Neural progenitor cell (in vitro differentiated cells): ENCODE results near the gene SFI1.

ENCODE experiments used
- EZH2 ChIP-seq: fragments of 200-600 bp; sonication (generic); IDR thresholded peaks from 2 replicates; pipeline ENCODE4 v1.6.1; 2017; ENCODE audit warnings: antibody characterized with exemption, mild to moderate bottlenecking, moderate library complexity
- EZH2phosphoT487 ChIP-seq: fragments of 200-600 bp; sonication (generic); IDR thresholded peaks from 2 replicates; pipeline ENCODE4 v1.6.1; 2017; ENCODE audit warnings: antibody characterized with exemption
- TF ChIP-seq, protein P1 (sequence below): fragments of 200-600 bp; sonication (generic); IDR thresholded peaks from 2 replicates; pipeline ENCODE4 v1.5.1; 2017; ENCODE audit warnings: antibody characterized with exemption, mild to moderate bottlenecking

DNA sequence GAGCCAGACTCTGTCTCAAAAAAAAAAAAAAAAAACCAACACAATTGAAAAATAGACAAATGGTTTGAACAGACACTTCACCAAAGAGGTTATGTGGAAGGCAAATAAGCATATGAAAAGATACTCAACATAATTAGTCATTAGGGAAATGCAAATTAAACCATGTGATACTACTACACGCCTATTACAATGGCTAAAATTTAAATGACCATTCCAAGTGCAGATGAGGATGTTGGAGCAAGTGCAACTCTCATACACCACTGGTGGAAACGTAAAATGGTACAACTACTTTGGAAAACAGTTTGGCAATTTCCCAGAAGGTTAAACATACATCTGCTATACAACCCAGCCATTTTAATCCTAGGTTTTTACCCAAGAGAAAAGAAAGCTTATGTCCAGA, 31.0 kb upstream of the SFI1 start:
- TF ChIP-seq, protein P1, sequence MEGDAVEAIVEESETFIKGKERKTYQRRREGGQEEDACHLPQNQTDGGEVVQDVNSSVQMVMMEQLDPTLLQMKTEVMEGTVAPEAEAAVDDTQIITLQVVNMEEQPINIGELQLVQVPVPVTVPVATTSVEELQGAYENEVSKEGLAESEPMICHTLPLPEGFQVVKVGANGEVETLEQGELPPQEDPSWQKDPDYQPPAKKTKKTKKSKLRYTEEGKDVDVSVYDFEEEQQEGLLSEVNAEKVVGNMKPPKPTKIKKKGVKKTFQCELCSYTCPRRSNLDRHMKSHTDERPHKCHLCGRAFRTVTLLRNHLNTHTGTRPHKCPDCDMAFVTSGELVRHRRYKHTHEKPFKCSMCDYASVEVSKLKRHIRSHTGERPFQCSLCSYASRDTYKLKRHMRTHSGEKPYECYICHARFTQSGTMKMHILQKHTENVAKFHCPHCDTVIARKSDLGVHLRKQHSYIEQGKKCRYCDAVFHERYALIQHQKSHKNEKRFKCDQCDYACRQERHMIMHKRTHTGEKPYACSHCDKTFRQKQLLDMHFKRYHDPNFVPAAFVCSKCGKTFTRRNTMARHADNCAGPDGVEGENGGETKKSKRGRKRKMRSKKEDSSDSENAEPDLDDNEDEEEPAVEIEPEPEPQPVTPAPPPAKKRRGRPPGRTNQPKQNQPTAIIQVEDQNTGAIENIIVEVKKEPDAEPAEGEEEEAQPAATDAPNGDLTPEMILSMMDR = no peak
- no peak for TF ChIP-seq EZH2phosphoT487
- TF ChIP-seq EZH2 = no peak
